Small intestine (tissue), 7 donors: ENCODE measurements around the gene STRN4. TPM values are rescaled to one million over a fixed set of nuclear protein-coding genes. Genes with fewer than 3 reads are reported as not detected.

ENCODE experiments used
- DNase-seq, 2 donors: peaks; one replicate each; pipeline versions ENCODE4 v3.0.0 to v3.0.0-alpha.2; 2013
- FAIRE-seq: peaks from 2 replicates; lab custom pipeline; 2012; peaks lifted over from hg19 to GRCh38; lab: Jason Lieb, UNC
- H3K27ac ChIP-seq, 3 donors: one replicate each; pipeline ENCODE4 v1.5.1; 2013; ENCODE audit warnings: low read length in 2 of 3, mild to moderate bottlenecking in 2 of 3, control low read depth in 1 of 3, inconsistent platforms in 1 of 3, low read depth in 1 of 3, moderate library complexity in 1 of 3
- H3K27me3 ChIP-seq, 3 donors: one replicate each; pipeline ENCODE4 v1.6.1; 2013; ENCODE audit warnings: low read length in 3 of 3, inconsistent platforms in 1 of 3; ENCODE audit not compliant: control insufficient read depth in 3 of 3, insufficient read depth in 3 of 3
- H3K36me3 ChIP-seq, 3 donors: one replicate each; pipeline ENCODE4 v1.6.1; 2013; ENCODE audit warnings: low read length in 3 of 3, inconsistent platforms in 1 of 3, low read depth in 1 of 3, mild to moderate bottlenecking in 1 of 3, moderate library complexity in 1 of 3; ENCODE audit not compliant: control insufficient read depth in 3 of 3, insufficient read depth in 2 of 3
- H3K4me1 ChIP-seq, 3 donors: one replicate each; pipeline ENCODE4 v1.6.1; 2013; ENCODE audit warnings: low read length in 2 of 3, inconsistent platforms in 1 of 3, low read depth in 1 of 3, mild to moderate bottlenecking in 1 of 3, moderate library complexity in 1 of 3; ENCODE audit not compliant: control insufficient read depth in 3 of 3, insufficient read depth in 2 of 3
- H3K4me3 ChIP-seq, 3 donors: one replicate each; pipeline ENCODE4 v1.5.1; 2013; ENCODE audit warnings: low read length in 3 of 3, control low read depth in 1 of 3, inconsistent platforms in 1 of 3, low read depth in 1 of 3, mild to moderate bottlenecking in 1 of 3, moderate library complexity in 1 of 3
- H3K9me3 ChIP-seq, 2 donors: one replicate each; pipeline ENCODE4 v1.6.1; 2013; ENCODE audit warnings: low read depth in 1 of 2, low read length in 1 of 2; ENCODE audit not compliant: control insufficient read depth in 2 of 2, insufficient read depth in 1 of 2
- WGBS, 3 donors: extraction: QIAGEN DNeasy Blood & Tissue Kit; methylation state at CpG; one replicate each; pipeline ENCODE4 v1.1.7; 2013; 5-methylcytosine and 5-hydroxymethylcytosine counted together
- polyA plus RNA-seq, 4 donors: library from polyadenylated mRNA; stranded (reverse) in 3 of 4; unstranded in 1 of 4; fragments of 200-250 nt in 3 of 4; fragments of 120-200 nt in 1 of 4; gene quantifications; one replicate each; pipeline versions ENCODE4 v1.2.1 to v1.2.3, GENCODE V29; 2013
- donor health status: healthy with polysubstance abuse.
- donor health status: control.
- donor health status: control.
- donor health status: Bipolar disorder and iron deficiency.
- donor health status: healthy.

STRN4 gene
- polyA plus RNA-seq, 4 donors: 44.6 to 58.3 (median 51.1) TPM

- Histone ChIP-seq H3K4me1 (peaks cover 0 to 10% (median 2%) of the 10 kb centered on the region in 3 donors), H3K9me3 (no peaks in the 10 kb centered on the region), H3K4me3 (no peak overlapping the region), H3K36me3 (peaks cover 24 to 97% (median 51%) of the 10 kb centered on the region in 3 donors), H3K27ac (no peak overlapping the region), H3K27me3 (no peaks in the 10 kb centered on the region)
- 96 to 98% (median 97%) methylated on average over 10 of the region's 10 CpGs for WGBS, 3 donors
- FAIRE-seq (no peak), DNase-seq (no peak)
Observed at GRCh38 chr19:46696052-46696451, 50.2 kb downstream of the STRN4 start.

DNA sequence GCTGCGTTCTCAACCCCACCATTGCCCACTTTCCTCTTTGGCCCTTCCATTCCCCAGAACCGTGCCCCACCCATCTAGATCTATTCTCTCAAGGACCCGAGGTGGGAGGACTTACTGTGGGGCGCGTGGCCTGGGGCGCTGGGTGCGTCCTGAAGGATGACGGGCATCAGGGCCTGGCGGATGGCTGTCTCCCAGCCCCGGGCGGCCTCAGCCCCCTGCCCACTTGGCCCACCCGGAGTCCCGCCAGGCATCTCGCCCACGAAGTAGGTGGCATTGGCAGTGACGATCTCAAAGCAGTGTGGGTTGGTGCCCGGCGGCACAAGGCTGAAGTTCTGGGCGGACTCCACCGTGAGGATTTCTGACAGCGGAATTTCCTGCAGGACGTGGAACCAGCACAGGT lies 52.5 kb downstream of the STRN4 start:
- H3K27me3 ChIP-seq: no peaks in the 10 kb centered on the region
- FAIRE-seq: no peak
- no peak overlapping the region for H3K27ac ChIP-seq
- peaks cover 0 to 10% (median 2%) of the 10 kb centered on the region in 3 donors for H3K4me1 ChIP-seq
- 95 to 97% (median 96%) methylated on average over 22 of the region's 22 CpGs for WGBS, 3 donors
- H3K9me3 ChIP-seq: no peaks in the 10 kb centered on the region
- peaks cover 21 to 95% (median 46%) of the 10 kb centered on the region in 3 donors for H3K36me3 ChIP-seq
- no peak overlapping the region for H3K4me3 ChIP-seq
- no peak for DNase-seq

- Histone ChIP-seq H3K36me3 (peaks cover 21 to 95% (median 46%) of the 10 kb centered on the region in 3 donors), H3K27ac (no peak overlapping the region), H3K9me3 (no peaks in the 10 kb centered on the region), H3K4me1 (peaks cover 0 to 10% (median 2%) of the 10 kb centered on the region in 3 donors), H3K4me3 (no peak overlapping the region), H3K27me3 (no peaks in the 10 kb centered on the region)
- FAIRE-seq (no peak), DNase-seq (no peak)
- 92 to 94% (median 94%) methylated on average over 4 of the region's 4 CpGs for WGBS, 3 donors
Observed at GRCh38 chr19:46692918-46693722, 53.1 kb downstream of the STRN4 start.

- no peak for DNase-seq
- H3K9me3 ChIP-seq: no peaks in the 10 kb centered on the region
- no peak overlapping the region for H3K27ac ChIP-seq
- 93 to 100% (median 96%) methylated on average over 2 of the region's 2 CpGs for WGBS, 3 donors
- peaks cover 0 to 3% (median 0%) of the 10 kb centered on the region in 3 donors for H3K4me1 ChIP-seq
- no peaks in the 10 kb centered on the region for H3K27me3 ChIP-seq
- peaks cover 22 to 93% (median 56%) of the 10 kb centered on the region in 3 donors for H3K36me3 ChIP-seq
- H3K4me3 ChIP-seq: no peak overlapping the region
- no peak for FAIRE-seq
Observed at GRCh38 chr19:46691948-46692347, 54.3 kb downstream of the STRN4 start.

GRCh38 chr19:46691104-46691503 lies 55.1 kb downstream of the STRN4 start:
- DNase-seq (no peak), FAIRE-seq (no peak)
- Histone ChIP-seq H3K9me3 (no peaks in the 10 kb centered on the region), H3K27ac (no peak overlapping the region), H3K4me3 (no peak overlapping the region), H3K36me3 (peaks cover 19 to 91% (median 55%) of the 10 kb centered on the region in 3 donors), H3K27me3 (no peaks in the 10 kb centered on the region), H3K4me1 (no peaks in the 10 kb centered on the region)
- WGBS, 3 donors: 48 to 50% (median 48%) methylated on average over 2 of the region's 2 CpGs

GRCh38 chr19:46689358-46689757 lies 56.9 kb downstream of the STRN4 start:
- Histone ChIP-seq H3K9me3 (no peaks in the 10 kb centered on the region), H3K27me3 (no peaks in the 10 kb centered on the region), H3K4me1 (no peaks in the 10 kb centered on the region), H3K4me3 (no peak overlapping the region), H3K27ac (no peak overlapping the region), H3K36me3 (peaks cover 21 to 91% (median 56%) of the 10 kb centered on the region in 3 donors)
- FAIRE-seq: no peak
- 93 to 96% (median 96%) methylated on average over 14 of the region's 14 CpGs for WGBS, 3 donors
- no peak for DNase-seq

- WGBS, 3 donors: 91 to 94% (median 94%) methylated on average over 6 of the region's 6 CpGs
- DNase-seq (no peak), FAIRE-seq (no peak)
- Histone ChIP-seq H3K9me3 (no peaks in the 10 kb centered on the region), H3K27ac (no peak overlapping the region), H3K36me3 (peaks cover 19 to 88% (median 47%) of the 10 kb centered on the region in 3 donors), H3K4me1 (no peaks in the 10 kb centered on the region), H3K27me3 (no peaks in the 10 kb centered on the region), H3K4me3 (no peak overlapping the region)
Observed at GRCh38 chr19:46687438-46688145, 58.7 kb downstream of the STRN4 start.

- Histone ChIP-seq H3K9me3 (no peaks in the 10 kb centered on the region), H3K36me3 (peaks cover 19 to 89% (median 33%) of the 10 kb centered on the region in 3 donors), H3K4me1 (no peaks in the 10 kb centered on the region), H3K4me3 (no peak overlapping the region), H3K27ac (no peak overlapping the region), H3K27me3 (no peaks in the 10 kb centered on the region)
- no peak for FAIRE-seq
- 47 to 84% (median 82%) methylated on average over 2 to 3 of the region's 3 CpGs for WGBS, 3 donors
- DNase-seq: no peak
Observed at GRCh38 chr19:46685189-46685588, 61.1 kb downstream of the STRN4 start.
